ENCODE results near the gene TTC4.

TTC4 gene

DNA sequence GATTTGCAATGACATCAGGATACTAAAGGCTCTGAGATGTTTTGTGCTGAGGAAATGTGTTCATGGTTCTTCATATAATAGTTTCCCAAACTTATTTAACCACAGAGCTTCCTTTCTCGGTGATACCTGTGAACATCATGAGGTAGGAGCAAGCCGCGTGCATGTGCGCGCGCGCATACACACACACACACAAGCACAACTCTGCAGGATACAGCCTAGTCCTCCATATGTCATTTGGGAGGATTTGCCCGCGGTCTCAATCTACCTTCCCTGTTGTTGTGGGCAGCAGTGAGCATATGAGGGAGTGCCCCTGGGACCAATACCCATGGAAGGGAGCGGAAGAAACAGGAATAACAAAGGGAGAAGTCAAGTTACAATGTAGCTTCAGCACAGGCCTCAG is 12.2 kb upstream of the TTC4 start:
- no peak for DNase-seq (ENCODE audit: low spot score)

GRCh38 chr1:54705153-54705552 is 10.5 kb upstream of the TTC4 start:
- DNase-seq (ENCODE audit: low spot score): no peak

GRCh38 chr1:54706419-54706818 is 9.2 kb upstream of the TTC4 start:
- no peak for DNase-seq (ENCODE audit: low spot score)

DNA sequence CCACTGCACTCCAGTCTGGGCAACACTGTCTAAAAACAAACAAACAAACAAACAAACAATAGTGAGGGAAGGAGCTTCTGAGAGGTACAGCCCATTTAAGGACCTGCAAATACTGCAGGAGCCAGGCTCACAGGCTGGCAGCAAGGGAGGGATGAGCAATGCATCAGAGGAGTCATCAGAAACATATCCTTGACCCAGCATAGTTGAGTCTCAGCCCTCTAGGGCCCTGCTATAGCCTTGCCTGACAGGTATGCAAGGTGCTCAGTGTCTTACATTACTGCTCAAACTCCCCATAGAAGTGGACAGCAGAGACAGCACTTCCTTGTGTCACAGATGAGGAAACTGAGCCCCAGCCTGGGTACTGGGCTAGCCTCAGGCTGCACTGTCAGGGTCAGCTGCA is 7.3 kb upstream of the TTC4 start:
- no peak for DNase-seq (ENCODE audit: low spot score)

- DNase-seq (ENCODE audit: low spot score): no peak
Observed at GRCh38 chr1:54709547-54710292, 5.9 kb upstream of the TTC4 start.

- DNase-seq (ENCODE audit: low spot score): no peak
Observed at GRCh38 chr1:54710434-54710833, 5.2 kb upstream of the TTC4 start.

GRCh38 chr1:54710841-54711240 is 4.8 kb upstream of the TTC4 start:
- DNase-seq (ENCODE audit: low spot score): no peak

GRCh38 chr1:54711536-54711935 is 4.1 kb upstream of the TTC4 start:
- no peak for DNase-seq (ENCODE audit: low spot score)

DNA sequence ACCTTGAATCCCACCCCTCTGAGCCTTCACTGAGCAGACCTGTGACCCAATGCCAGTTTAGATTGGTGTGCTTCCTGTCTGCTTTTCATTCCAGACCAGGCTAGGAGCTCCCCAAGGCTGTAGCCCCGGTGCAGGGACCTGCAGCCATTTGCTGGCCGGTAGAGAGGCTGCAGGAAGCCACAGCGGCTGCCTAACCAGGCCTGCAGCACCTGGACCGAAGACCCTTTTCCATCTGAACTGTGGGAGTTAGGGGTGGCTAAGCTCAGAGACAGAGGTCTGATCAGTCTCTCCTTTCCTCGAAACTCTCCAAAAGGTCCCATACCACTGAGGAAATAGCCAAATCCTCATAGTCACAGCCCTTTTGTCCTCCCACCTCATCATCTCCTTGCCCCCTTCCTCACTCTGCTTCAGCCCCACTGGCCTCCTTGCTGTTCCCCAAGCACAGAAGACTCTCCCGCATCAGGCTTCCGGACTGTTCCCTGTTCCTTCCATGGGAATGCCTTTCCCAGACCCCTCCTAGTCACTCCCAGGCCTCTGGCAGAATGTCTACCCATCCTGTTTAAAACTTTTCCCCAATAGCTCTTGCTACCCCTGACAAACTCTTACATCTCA is 674 bp upstream of the TTC4 start:
- DNase-seq (ENCODE audit: low spot score): no peak

DNA sequence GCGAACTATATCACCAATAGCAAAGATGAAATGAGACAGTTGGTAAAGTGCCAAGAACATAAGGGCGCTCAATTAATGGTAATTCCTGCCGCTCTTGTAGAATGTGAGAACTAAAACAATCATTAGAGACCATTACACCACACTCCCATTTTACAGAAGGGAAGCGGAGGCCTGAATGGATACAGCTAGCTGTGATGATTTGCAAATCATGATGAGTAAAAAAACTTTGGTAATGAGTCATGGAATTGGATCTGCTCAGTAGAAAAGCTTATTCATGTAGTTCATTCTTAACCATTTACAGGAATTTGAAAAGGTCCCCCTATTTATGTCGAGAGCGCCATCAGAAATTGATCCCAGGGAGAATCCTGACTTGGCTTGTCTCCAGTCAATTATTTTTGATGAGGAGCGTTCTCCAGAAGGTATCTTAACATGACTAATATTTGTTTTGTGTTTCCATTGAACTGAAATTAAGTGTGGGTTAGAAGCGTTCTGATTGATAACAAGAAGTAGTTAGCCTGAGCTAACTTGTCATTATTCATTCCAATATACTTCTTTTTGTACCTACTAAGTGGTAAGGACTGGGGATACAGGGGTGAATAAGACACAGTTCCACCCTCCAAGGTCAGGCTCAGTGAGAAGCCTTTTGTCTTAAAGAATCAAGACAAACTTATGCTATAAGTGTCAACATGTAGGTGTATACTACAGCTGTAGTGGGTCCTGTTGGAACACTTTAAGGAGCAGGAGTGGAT is 812 bp downstream of the TTC4 start:
- peak; percentile 62 for DNase-seq (ENCODE audit: low spot score)

GRCh38 chr1:54721719-54722118 is 6.1 kb downstream of the TTC4 start:
- no peak for DNase-seq (ENCODE audit: low spot score)

- no peak for DNase-seq (ENCODE audit: low spot score)
Observed at GRCh38 chr1:54723985-54724384, 8.3 kb downstream of the TTC4 start.

- no peak for DNase-seq (ENCODE audit: low spot score)
Observed at GRCh38 chr1:54724771-54725170, 9.1 kb downstream of the TTC4 start.

GRCh38 chr1:54728027-54728426 is 12.4 kb downstream of the TTC4 start:
- DNase-seq (ENCODE audit: low spot score): no peak

- no peak for DNase-seq (ENCODE audit: low spot score)
Observed at GRCh38 chr1:54736685-54737084, 21.0 kb downstream of the TTC4 start.

GRCh38 chr1:54738244-54738643 is 22.6 kb downstream of the TTC4 start:
- DNase-seq (ENCODE audit: low spot score): no peak

- no peak for DNase-seq (ENCODE audit: low spot score)
Observed at GRCh38 chr1:54741531-54741930, 25.9 kb downstream of the TTC4 start.

- no peak for DNase-seq (ENCODE audit: low spot score)
Observed at GRCh38 chr1:54742282-54742681, 26.6 kb downstream of the TTC4 start.

DNA sequence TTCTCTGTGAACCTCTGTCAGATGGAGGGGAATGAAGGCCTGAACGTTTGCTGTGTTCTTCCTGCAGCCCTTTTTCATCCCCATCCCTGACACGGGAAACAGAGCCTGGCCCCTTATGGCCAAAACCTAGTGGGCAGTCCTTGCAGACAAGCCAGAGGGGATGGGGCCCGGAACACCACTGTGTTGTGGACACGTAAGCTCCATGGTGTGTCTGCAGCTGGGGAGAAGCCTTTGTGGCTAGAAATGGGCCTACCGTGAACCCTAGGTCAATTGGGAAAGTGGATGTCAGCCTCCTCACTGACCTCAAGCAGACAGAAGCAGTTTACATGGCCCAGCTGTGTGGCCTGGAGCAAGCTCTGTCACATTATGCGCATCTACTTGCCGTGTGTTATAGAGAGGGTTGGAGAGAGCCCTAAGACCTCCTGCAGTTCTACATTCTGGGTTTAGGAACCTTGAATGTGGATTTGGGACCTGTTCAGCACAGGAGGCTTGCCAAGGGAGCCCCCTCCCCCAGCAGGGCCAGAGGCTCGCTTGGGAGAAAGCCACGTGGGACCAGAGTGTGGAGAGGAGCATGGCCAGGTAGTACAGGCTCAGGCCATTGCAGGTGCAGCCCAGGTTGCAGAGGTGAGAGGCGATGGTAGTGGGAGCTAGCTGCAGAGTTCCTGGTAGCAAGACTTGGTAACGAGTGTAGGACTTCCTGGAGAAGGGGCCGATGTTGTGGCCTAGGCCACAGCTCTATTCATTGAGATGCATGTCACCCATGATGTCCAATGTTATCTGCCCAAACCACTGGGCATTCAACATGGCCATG is 28.0 kb downstream of the TTC4 start:
- DNase-seq (ENCODE audit: low spot score): no peak

- no peak for DNase-seq (ENCODE audit: low spot score)
Observed at GRCh38 chr1:54744696-54745095, 29.0 kb downstream of the TTC4 start.

GRCh38 chr1:54745274-54745673 is 29.6 kb downstream of the TTC4 start:
- no peak for DNase-seq (ENCODE audit: low spot score)

DNA sequence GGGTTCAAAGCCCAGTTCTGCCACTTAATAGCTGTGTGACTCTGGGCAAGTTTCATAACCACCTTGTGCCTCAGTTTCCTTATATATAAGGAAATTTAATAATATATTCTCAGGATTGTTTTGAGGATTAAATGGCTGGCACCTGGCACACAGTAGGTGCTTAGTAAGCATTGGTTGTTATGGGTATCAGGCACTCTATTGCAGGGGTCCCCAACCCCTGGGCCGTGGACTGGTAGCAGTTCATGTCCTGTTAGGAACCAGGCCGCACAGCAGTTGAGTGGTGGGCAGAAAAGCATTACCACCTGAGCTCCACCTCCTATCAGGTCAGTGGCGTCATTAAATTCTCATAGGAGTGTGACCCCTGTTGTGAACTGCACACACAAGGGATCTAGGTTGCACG is 30.2 kb downstream of the TTC4 start:
- no peak for DNase-seq (ENCODE audit: low spot score)
